Upper lobe of left lung (tissue), 4 donors: ENCODE data around the gene CPB2.

Source experiments
- POLR2AphosphoS5 ChIP-seq, 2 donors: sonication (generic); formaldehyde crosslinking; IDR thresholded peaks; one replicate each; pipeline ENCODE4 v1.5.1; 2017; ENCODE audit warnings: antibody characterized with exemption in 2 of 2
- TF ChIP-seq, protein P1 (sequence below), 6 experiments: fragments of 450-650 bp in 4 of 6; fragments of 200-600 bp in 2 of 6; sonication (generic) in 2 of 6; IDR thresholded peaks; one replicate each; pipeline ENCODE4 v1.5.1; 2016 to 2019; ENCODE audit warnings: antibody characterized with exemption in 6 of 6

DNA sequence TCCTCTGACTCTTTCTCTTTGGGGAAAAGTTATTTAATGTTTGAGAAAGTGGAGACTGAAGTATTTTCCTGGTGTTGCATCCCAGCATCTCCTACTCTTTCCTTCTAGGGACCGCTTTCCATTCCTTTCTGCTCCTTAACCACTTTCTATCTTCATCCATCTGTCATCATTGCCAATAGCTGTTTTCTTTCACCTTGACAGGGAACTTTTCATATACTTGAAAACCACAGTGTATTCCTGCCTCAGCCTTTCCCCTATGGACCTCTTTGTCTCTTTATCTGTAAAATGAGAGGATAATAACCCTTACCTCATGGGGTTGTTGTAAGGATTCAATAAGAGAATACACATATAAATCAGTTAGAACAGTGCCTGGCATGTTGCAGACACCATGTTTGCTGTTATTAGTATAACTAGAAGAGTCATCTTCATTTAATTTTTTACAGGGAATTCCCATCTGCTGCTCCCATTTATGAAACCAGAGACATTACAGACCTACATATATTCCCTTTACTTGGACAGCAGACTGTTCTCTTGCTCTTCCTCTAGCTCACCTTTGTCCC lies 45.4 kb upstream of the CPB2 start:
- TF ChIP-seq POLR2AphosphoS5 (IDR thresholded peaks at IDR 0.05): no peak
- TF ChIP-seq, protein P1, sequence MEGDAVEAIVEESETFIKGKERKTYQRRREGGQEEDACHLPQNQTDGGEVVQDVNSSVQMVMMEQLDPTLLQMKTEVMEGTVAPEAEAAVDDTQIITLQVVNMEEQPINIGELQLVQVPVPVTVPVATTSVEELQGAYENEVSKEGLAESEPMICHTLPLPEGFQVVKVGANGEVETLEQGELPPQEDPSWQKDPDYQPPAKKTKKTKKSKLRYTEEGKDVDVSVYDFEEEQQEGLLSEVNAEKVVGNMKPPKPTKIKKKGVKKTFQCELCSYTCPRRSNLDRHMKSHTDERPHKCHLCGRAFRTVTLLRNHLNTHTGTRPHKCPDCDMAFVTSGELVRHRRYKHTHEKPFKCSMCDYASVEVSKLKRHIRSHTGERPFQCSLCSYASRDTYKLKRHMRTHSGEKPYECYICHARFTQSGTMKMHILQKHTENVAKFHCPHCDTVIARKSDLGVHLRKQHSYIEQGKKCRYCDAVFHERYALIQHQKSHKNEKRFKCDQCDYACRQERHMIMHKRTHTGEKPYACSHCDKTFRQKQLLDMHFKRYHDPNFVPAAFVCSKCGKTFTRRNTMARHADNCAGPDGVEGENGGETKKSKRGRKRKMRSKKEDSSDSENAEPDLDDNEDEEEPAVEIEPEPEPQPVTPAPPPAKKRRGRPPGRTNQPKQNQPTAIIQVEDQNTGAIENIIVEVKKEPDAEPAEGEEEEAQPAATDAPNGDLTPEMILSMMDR (IDR thresholded peaks at IDR 0.05): no peak
